AG04450 (cell line): ENCODE measurements around the gene ZNF582. TPM values are rescaled to one million over a fixed set of nuclear protein-coding genes. Genes with fewer than 3 reads are reported as not detected.

ENCODE experiments used
- CTCF ChIA-PET: fragments of 300-600, 350-600 bp; formaldehyde crosslinking; extraction: SDS; loops from one replicate; lab custom pipeline; 2022; ENCODE audit warnings: antibody characterized with exemption, inconsistent platforms; lab: Charles Lee
- POLR2A ChIA-PET: fragments of 350-600 bp; formaldehyde crosslinking; extraction: SDS; loops from one replicate; lab custom pipeline; 2021; ENCODE audit warnings: antibody characterized with exemption, inconsistent platforms; lab: Yijun Ruan, JAX
- DNase-seq: peaks from one replicate; pipeline ENCODE4 v3.0.0-alpha.2; 2011; ENCODE audit warnings: low read depth, low spot score
- H3K27ac ChIP-seq: one replicate; pipeline ENCODE4 v1.5.1; 2012; ENCODE audit warnings: low read depth, low read length, control low read depth
- H3K27me3 ChIP-seq: one replicate; pipeline ENCODE4 v1.6.0; 2012; ENCODE audit warnings: low read length; ENCODE audit not compliant: control insufficient read depth, insufficient read depth
- H3K4me3 ChIP-seq: 2 replicates; pipeline ENCODE4 v1.5.1; 2011; ENCODE audit warnings: mild to moderate bottlenecking, low read depth, low read length, control low read depth
- H3K9me3 ChIP-seq: 2 replicates; pipeline ENCODE4 v1.5.1; 2012; ENCODE audit warnings: low read length; ENCODE audit not compliant: control insufficient read depth, insufficient read depth
- CTCF ChIP-seq: IDR thresholded peaks from 2 replicates; pipeline ENCODE4 v1.5.1; 2011; ENCODE audit warnings: low read depth, low read length, control low read depth, inconsistent platforms
- polyA minus RNA-seq: library from RNA; depleted of rRNA, polyadenylated mRNA; stranded (reverse); fragments of >200 nt; gene quantifications from 2 replicates; pipeline ENCODE4 v1.2.3, GENCODE V29; 2011; rRNA and poly(A)+ RNA removed
- polyA plus RNA-seq: library from polyadenylated mRNA; depleted of rRNA; stranded (reverse); fragments of >200 nt; gene quantifications from 2 replicates; pipeline ENCODE4 v1.2.3, GENCODE V29; 2011; rRNA removed

The ZNF582 gene
- 3.1 and 3.9 TPM in 2 replicates for polyA plus RNA-seq
- polyA minus RNA-seq = 1.1 and 2.5 TPM in 2 replicates

DNA sequence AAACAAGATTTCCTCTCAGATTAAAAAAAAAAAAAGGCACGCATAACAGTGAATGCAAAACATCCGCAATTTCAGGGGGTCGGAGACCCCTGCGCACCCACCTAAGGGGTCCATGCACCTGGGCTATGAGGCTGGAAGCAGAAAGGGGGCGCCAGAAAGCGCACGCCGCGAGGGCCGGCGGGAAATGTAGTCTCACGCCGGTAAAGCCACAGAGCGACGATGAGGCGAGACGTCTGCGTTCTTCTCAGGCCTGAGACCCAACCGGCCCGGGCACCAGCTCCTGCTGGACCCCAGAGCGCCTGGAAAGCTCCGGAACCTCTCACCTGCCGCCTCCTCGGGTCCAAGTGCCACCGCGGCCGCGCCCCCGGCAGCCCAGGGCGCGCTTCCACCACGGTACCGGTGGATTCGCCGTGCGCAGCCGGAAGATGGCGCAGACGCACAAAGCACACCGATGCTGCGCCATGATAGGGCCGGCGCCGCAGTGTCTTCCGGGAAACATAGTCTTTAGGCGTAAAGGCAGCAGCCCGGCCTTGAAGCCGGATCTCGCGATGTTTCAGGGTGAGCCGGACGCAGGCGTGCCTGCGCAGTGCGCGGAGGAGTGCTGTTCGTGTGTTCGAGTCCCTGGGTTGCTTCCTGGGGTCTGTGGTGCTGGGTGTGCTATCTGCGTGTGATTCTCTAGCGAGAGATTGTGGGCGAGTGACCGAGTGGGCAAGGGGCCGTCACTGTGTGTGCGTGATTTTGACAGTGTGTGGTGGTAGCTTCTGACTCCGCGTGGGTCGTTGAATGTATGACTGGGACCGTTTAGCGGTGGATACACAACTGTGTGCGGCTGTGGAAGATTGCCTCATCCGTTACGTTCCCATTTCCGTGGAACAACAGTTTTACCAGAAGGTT is at the start of gene ZNF582:
Gene ZNF582, minus strand, starts transcription at position 416 of the 894 bp plus-strand sequence. CDS start 1,782 bp downstream, outside the sequence.
- ChIA-PET CTCF (interaction anchor here (0.7 to 2.5 kb wide), 10 partner anchors 9 to 862 kb away, joined by 3 to 19 read pairs (median 6); partner anchors contain the start of gene ZNF583), POLR2A (interaction anchor here (1.3 kb wide), 1 partner anchor 10 kb away, joined by 5 read pairs; the partner anchor contains the start of gene ZNF583)
- no peaks in the 10 kb centered on the region for H3K27me3 ChIP-seq
- peak; percentile 91 for DNase-seq
- peaks cover 35% of the 10 kb centered on the region for H3K9me3 ChIP-seq
- peak within 1 kb of the TSS; percentile 78 for H3K27ac ChIP-seq
- H3K4me3 ChIP-seq = peak within 1 kb of the TSS; percentile 86
- TF ChIP-seq CTCF = peak; percentile 84

DNA sequence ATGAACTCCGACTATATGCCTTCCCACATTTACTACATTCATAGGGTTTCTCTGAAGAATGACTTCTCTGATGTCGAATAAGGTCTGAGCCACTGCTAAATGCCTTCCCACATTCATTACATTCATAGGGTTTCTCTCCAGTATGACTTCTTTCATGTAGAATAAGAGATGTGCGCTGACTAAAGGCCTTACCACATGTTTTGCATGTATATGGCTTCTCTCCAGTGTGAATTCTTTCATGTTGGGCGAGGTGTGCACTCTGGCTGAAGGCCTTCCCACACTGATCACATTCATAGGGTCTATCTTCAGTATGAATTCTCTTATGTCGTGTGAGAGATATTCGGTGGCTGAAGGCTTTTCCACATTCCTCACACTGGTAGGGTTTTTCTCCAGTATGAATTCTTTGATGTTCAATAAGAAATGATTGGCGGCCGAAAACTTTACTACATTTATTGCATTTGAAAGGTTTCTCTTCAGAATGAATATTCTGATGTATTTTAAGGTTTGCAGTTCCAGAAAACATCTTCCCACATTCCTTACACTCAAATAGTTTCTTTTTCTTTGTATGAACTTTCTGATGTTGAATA is 48.0 kb upstream of the ZNF582 start:
- no peak overlapping the region for H3K4me3 ChIP-seq
- no peak for DNase-seq
- no peak for TF ChIP-seq CTCF
- H3K27ac ChIP-seq = no peak overlapping the region
- ChIA-PET POLR2A (no interaction called here), CTCF (no interaction called here)
- H3K27me3 ChIP-seq = no peaks in the 10 kb centered on the region
- H3K9me3 ChIP-seq = peaks cover 27% of the 10 kb centered on the region

- DNase-seq = no peak
- no peak overlapping the region for H3K4me3 ChIP-seq
- no peaks in the 10 kb centered on the region for H3K27me3 ChIP-seq
- CTCF ChIA-PET = no interaction called here
- peaks cover 34% of the 10 kb centered on the region for H3K9me3 ChIP-seq
- POLR2A ChIA-PET = no interaction called here
- TF ChIP-seq CTCF = no peak
- no peak overlapping the region for H3K27ac ChIP-seq
Observed at GRCh38 chr19:56423985-56424353, 30.6 kb upstream of the ZNF582 start.

DNA sequence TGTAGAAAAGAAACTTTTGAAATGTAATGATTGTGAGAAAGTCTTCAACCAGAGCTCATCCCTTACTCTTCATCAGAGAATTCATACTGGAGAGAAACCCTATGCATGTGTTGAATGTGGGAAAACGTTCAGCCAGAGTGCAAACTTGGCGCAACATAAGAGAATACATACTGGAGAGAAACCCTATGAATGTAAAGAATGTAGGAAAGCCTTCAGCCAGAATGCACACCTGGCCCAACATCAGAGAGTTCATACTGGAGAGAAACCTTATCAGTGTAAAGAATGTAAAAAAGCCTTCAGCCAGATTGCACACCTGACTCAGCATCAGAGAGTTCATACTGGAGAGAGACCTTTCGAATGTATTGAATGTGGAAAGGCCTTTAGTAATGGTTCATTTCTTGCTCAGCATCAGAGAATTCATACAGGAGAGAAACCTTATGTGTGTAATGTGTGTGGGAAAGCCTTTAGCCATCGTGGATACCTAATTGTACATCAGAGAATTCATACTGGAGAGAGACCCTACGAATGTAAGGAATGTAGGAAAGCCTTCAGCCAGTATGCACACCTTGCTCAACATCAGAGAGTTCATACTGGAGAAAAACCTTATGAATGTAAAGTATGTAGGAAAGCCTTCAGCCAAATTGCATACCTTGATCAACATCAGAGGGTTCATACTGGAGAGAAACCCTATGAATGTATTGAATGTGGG is 30.1 kb upstream of the ZNF582 start:
- POLR2A ChIA-PET = no interaction called here
- no peak for DNase-seq
- CTCF ChIA-PET = no interaction called here
- Histone ChIP-seq H3K9me3 (peaks cover 32% of the 10 kb centered on the region), H3K27ac (no peak overlapping the region), H3K27me3 (no peaks in the 10 kb centered on the region), H3K4me3 (no peak overlapping the region)
- no peak for TF ChIP-seq CTCF
